CD4-positive, CD25-positive, alpha-beta regulatory T cell (primary cell): ENCODE data around the gene FAS. TPM values are rescaled to one million over a fixed set of nuclear protein-coding genes. Genes with fewer than 3 reads are reported as not detected.

Experiments used
- ATAC-seq, 2 donors: fragments of 150-1000 bp; cut with Tn5 transposase; one replicate each; pipeline ENCODE4 v1.10.0; 2021; ENCODE audit warnings: low read depth in 2 of 2, moderate number of reproducible peaks in 2 of 2, moderate library complexity in 1 of 2
- DNase-seq, 3 donors: peaks; one replicate each; pipeline versions ENCODE4 v3.0.0 to v3.0.0-alpha.2; 2012 to 2022; ENCODE audit warnings: mixed read lengths in 1 of 3
- H3K27ac ChIP-seq: one replicate; pipeline ENCODE4 v1.7.0; 2013; ENCODE audit warnings: mild to moderate bottlenecking, low read length; ENCODE audit not compliant: insufficient read depth, poor library complexity, severe bottlenecking
- H3K27me3 ChIP-seq: one replicate; pipeline ENCODE4 v1.7.0; 2013; ENCODE audit warnings: low read length; ENCODE audit not compliant: control insufficient read depth, insufficient read depth
- H3K36me3 ChIP-seq: one replicate; pipeline ENCODE4 v1.7.0; 2013; ENCODE audit warnings: mild to moderate bottlenecking, low read length, moderate library complexity; ENCODE audit not compliant: control insufficient read depth, insufficient read depth
- H3K4me1 ChIP-seq: 2 replicates; pipeline ENCODE4 v1.7.0; 2013; ENCODE audit warnings: mild to moderate bottlenecking, low read length; ENCODE audit not compliant: insufficient read depth, control insufficient read depth, poor library complexity, severe bottlenecking
- H3K4me3 ChIP-seq: one replicate; pipeline ENCODE4 v1.7.0; 2013; ENCODE audit warnings: low read depth, mild to moderate bottlenecking, low read length, moderate library complexity
- H3K9me3 ChIP-seq, 2 experiments: 1 replicate in 1 of 2; 2 replicates in 1 of 2; pipeline ENCODE4 v1.7.0; 2013; ENCODE audit warnings: low read length in 2 of 2, mild to moderate bottlenecking in 1 of 2, moderate library complexity in 1 of 2; ENCODE audit not compliant: control insufficient read depth in 2 of 2
- H3K27ac Mint-ChIP-seq, 3 donors: one replicate each; pipeline ENCODE4 v1.8.0; 2020 to 2022; ENCODE audit warnings: mild to moderate bottlenecking in 3 of 3, mixed read lengths in 3 of 3, moderate library complexity in 2 of 3
- H3K27me3 Mint-ChIP-seq: one replicate; pipeline ENCODE4 v1.8.0; 2022; ENCODE audit warnings: mild to moderate bottlenecking, mixed read lengths
- H3K36me3 Mint-ChIP-seq: one replicate; pipeline ENCODE4 v1.8.0; 2020; ENCODE audit warnings: mixed read lengths
- H3K4me1 Mint-ChIP-seq, 4 donors: one replicate each; pipeline ENCODE4 v1.8.0; 2020 to 2022; ENCODE audit warnings: mixed read lengths in 4 of 4, mild to moderate bottlenecking in 1 of 4
- H3K4me3 Mint-ChIP-seq, 4 donors: one replicate each; pipeline ENCODE4 v1.8.0; 2020 to 2022; ENCODE audit warnings: mild to moderate bottlenecking in 4 of 4, mixed read lengths in 4 of 4, moderate library complexity in 3 of 4
- H3K9me3 Mint-ChIP-seq, 7 donors: one replicate each; pipeline ENCODE4 v1.8.0; 2020 to 2022; ENCODE audit warnings: mixed read lengths in 7 of 7, mild to moderate bottlenecking in 3 of 7, moderate library complexity in 2 of 7
- polyA plus RNA-seq, 4 donors: library from polyadenylated mRNA; unstranded; fragments of 300-500 nt; fragmentation: Illumina TruSeq; gene quantifications; one replicate each; pipeline ENCODE4 v1.2.3, GENCODE V29; 2021
- total RNA-seq: library from RNA; stranded (reverse); gene quantifications from one replicate; pipeline ENCODE4 v1.2.3, GENCODE V29; 2022

Gene FAS
- total and polyA plus RNA-seq, 5 donors from 2014 or later, result 84.3 to 169 (median 123) TPM

- no peak overlapping the region for H3K4me3 ChIP-seq
- Mint-ChIP-seq H3K27ac (no peak overlapping the region), H3K9me3 (no peaks in the 10 kb centered on the region), H3K4me3 (no peak overlapping the region), H3K4me1 (peaks cover 14 to 24% (median 17%) of the 10 kb centered on the region in 4 donors), H3K27me3 (peaks cover 5% of the 10 kb centered on the region), H3K36me3 (peaks cover 8% of the 10 kb centered on the region)
- no peak overlapping the region for H3K27ac ChIP-seq
- DNase-seq (no peak), ATAC-seq (no peak)
- H3K4me1 ChIP-seq, result peaks cover 21% of the 10 kb centered on the region
- no peaks in the 10 kb centered on the region for H3K27me3 ChIP-seq
- no peaks in the 10 kb centered on the region for H3K9me3 ChIP-seq
- no peaks in the 10 kb centered on the region for H3K36me3 ChIP-seq
Observed at GRCh38 chr10:88971221-88972061, 19.2 kb upstream of the FAS start.

- H3K9me3 ChIP-seq, result no peaks in the 10 kb centered on the region
- Mint-ChIP-seq H3K4me3 (peak overlapping the region in 1 of 4 donors; percentile 78), H3K27ac (peak overlapping the region in 1 of 3 donors; percentile 47), H3K27me3 (peaks cover 5% of the 10 kb centered on the region), H3K4me1 (peaks cover 16 to 25% (median 18%) of the 10 kb centered on the region in 4 donors), H3K36me3 (peaks cover 8% of the 10 kb centered on the region), H3K9me3 (no peaks in the 10 kb centered on the region)
- no peaks in the 10 kb centered on the region for H3K36me3 ChIP-seq
- DNase-seq, result no peak
- no peak for ATAC-seq
- H3K4me1 ChIP-seq, result peaks cover 21% of the 10 kb centered on the region
- H3K27ac ChIP-seq, result no peak overlapping the region
- H3K4me3 ChIP-seq, result no peak overlapping the region
- H3K27me3 ChIP-seq, result no peaks in the 10 kb centered on the region
Observed at GRCh38 chr10:88974012-88974411, 16.6 kb upstream of the FAS start.

GRCh38 chr10:88974446-88975376 is 15.9 kb upstream of the FAS start:
- peak overlapping the region; percentile 98 for H3K4me3 ChIP-seq
- no peaks in the 10 kb centered on the region for H3K27me3 ChIP-seq
- H3K36me3 ChIP-seq, result no peaks in the 10 kb centered on the region
- DNase-seq, result peak in 2 of 3 donors; percentile 56 to 73
- Mint-ChIP-seq H3K36me3 (peaks cover 4% of the 10 kb centered on the region), H3K27ac (peak overlapping the region; percentile 80 to 98 (median 92)), H3K27me3 (peaks cover 5% of the 10 kb centered on the region), H3K4me3 (peak overlapping the region; percentile 78 to 99 (median 94)), H3K9me3 (peaks cover 0 to 1% (median 0%) of the 10 kb centered on the region in 7 donors), H3K4me1 (peaks cover 14 to 25% (median 17%) of the 10 kb centered on the region in 4 donors)
- H3K27ac ChIP-seq, result peak overlapping the region; percentile 71
- H3K4me1 ChIP-seq, result peaks cover 21% of the 10 kb centered on the region
- no peaks in the 10 kb centered on the region for H3K9me3 ChIP-seq
- peak; percentile 40 to 62 for ATAC-seq

- Histone ChIP-seq H3K36me3 (no peaks in the 10 kb centered on the region), H3K9me3 (no peaks in the 10 kb centered on the region), H3K27ac (peak overlapping the region; percentile 71), H3K27me3 (no peaks in the 10 kb centered on the region), H3K4me3 (peak overlapping the region; percentile 98), H3K4me1 (peaks cover 21% of the 10 kb centered on the region)
- peaks cover 5% of the 10 kb centered on the region for H3K27me3 Mint-ChIP-seq
- DNase-seq (peak in 1 of 3 donors; percentile 17), ATAC-seq (no peak)
- H3K36me3 Mint-ChIP-seq, result peaks cover 1% of the 10 kb centered on the region
- peaks cover 0 to 1% (median 0%) of the 10 kb centered on the region in 7 donors for H3K9me3 Mint-ChIP-seq
- H3K4me1 Mint-ChIP-seq, result peaks cover 14 to 25% (median 17%) of the 10 kb centered on the region in 4 donors
- peak overlapping the region; percentile 80 to 98 (median 92) for H3K27ac Mint-ChIP-seq
- H3K4me3 Mint-ChIP-seq, result peak overlapping the region; percentile 78 to 99 (median 94)
Observed at GRCh38 chr10:88975377-88975720, 15.2 kb upstream of the FAS start.

GRCh38 chr10:88978463-88978862 is 12.1 kb upstream of the FAS start:
- peaks cover 5% of the 10 kb centered on the region for H3K36me3 Mint-ChIP-seq
- peaks cover 21% of the 10 kb centered on the region for H3K4me1 ChIP-seq
- H3K4me1 Mint-ChIP-seq, result peaks cover 17 to 35% (median 30%) of the 10 kb centered on the region in 4 donors
- no peaks in the 10 kb centered on the region for H3K36me3 ChIP-seq
- no peak overlapping the region for H3K27ac Mint-ChIP-seq
- no peaks in the 10 kb centered on the region for H3K9me3 ChIP-seq
- no peak overlapping the region for H3K27ac ChIP-seq
- peaks cover 5% of the 10 kb centered on the region for H3K27me3 Mint-ChIP-seq
- ATAC-seq (no peak), DNase-seq (no peak)
- no peak overlapping the region for H3K4me3 Mint-ChIP-seq
- H3K4me3 ChIP-seq, result no peak overlapping the region
- H3K9me3 Mint-ChIP-seq, result peaks cover 0 to 1% (median 0%) of the 10 kb centered on the region in 7 donors
- H3K27me3 ChIP-seq, result no peaks in the 10 kb centered on the region

GRCh38 chr10:88979153-88979562 is 11.4 kb upstream of the FAS start:
- Histone ChIP-seq H3K9me3 (no peaks in the 10 kb centered on the region), H3K27ac (no peak overlapping the region), H3K36me3 (no peaks in the 10 kb centered on the region), H3K4me3 (no peak overlapping the region), H3K27me3 (no peaks in the 10 kb centered on the region), H3K4me1 (peaks cover 28% of the 10 kb centered on the region)
- no peak overlapping the region for H3K4me3 Mint-ChIP-seq
- H3K4me1 Mint-ChIP-seq, result peaks cover 21 to 42% (median 34%) of the 10 kb centered on the region in 4 donors
- ATAC-seq (no peak), DNase-seq (no peak)
- H3K9me3 Mint-ChIP-seq, result peaks cover 0 to 1% (median 0%) of the 10 kb centered on the region in 7 donors
- H3K36me3 Mint-ChIP-seq, result peaks cover 5% of the 10 kb centered on the region
- no peak overlapping the region for H3K27ac Mint-ChIP-seq
- peaks cover 5% of the 10 kb centered on the region for H3K27me3 Mint-ChIP-seq

GRCh38 chr10:88979603-88980002 is 11.0 kb upstream of the FAS start:
- Histone ChIP-seq H3K4me3 (no peak overlapping the region), H3K4me1 (peaks cover 26% of the 10 kb centered on the region), H3K27me3 (no peaks in the 10 kb centered on the region), H3K27ac (no peak overlapping the region), H3K36me3 (no peaks in the 10 kb centered on the region), H3K9me3 (no peaks in the 10 kb centered on the region)
- DNase-seq (no peak), ATAC-seq (no peak)
- Mint-ChIP-seq H3K9me3 (peaks cover 0 to 1% (median 0%) of the 10 kb centered on the region in 7 donors), H3K36me3 (peaks cover 5% of the 10 kb centered on the region), H3K27me3 (peaks cover 5% of the 10 kb centered on the region), H3K27ac (no peak overlapping the region), H3K4me3 (no peak overlapping the region), H3K4me1 (peaks cover 25 to 45% (median 37%) of the 10 kb centered on the region in 4 donors)
